ENCODE data around the gene LTA.
A peak's percentile ranks its signal among the peaks of the same experiment; 100 is the strongest.

LTA gene

GRCh38 chr6:31546958-31547726 lies 24.9 kb upstream of the LTA start, which contains the start of gene NFKBIL1:
Gene NFKBIL1, plus strand, starts transcription at chr6:31547608. Its CDS starts 87 bp downstream, at chr6:31547695.
- H3K27me3 ChIP-seq (replicated peaks; ENCODE audit: insufficient read depth, low read length), result no peaks in the 10 kb centered on the region
- H3K4me2 ChIP-seq (ENCODE audit: low read depth, low read length), result peak within 1 kb of the TSS; percentile 67
- peak; percentile 95 for DNase-seq
- peak within 1 kb of the TSS; percentile 42 for H2AFZ ChIP-seq (ENCODE audit: low read length)
- no peaks in the 10 kb centered on the region for H3K9me2 ChIP-seq (replicated peaks; ENCODE audit: insufficient read depth, low read length)
- H3K36me3 ChIP-seq (replicated peaks; ENCODE audit: insufficient read depth, low read length), result no peaks in the 10 kb centered on the region
- no peak for TF ChIP-seq EZH2 (optimal IDR thresholded peaks at IDR 0.05; ENCODE audit: low read depth, low read length)
- no peak for TF ChIP-seq CTCF (IDR thresholded peaks at IDR 0.05; ENCODE audit: low read length)
- TF ChIP-seq EZH2phosphoT487 (IDR thresholded peaks at IDR 0.05; ENCODE audit: low read length), result no peak
- H4K20me1 ChIP-seq (ENCODE audit: insufficient read depth, low read length), result no peaks in the 10 kb centered on the region
- no peaks in the 10 kb centered on the region for H3K9me3 ChIP-seq (replicated peaks; ENCODE audit: insufficient read depth, low read length)
- H3F3A ChIP-seq (ENCODE audit: insufficient read depth, low read length), result 0 out of 2 replicates have a peak, but pooled peaks cover 12% of the 10 kb centered on the region
- H3K4me1 ChIP-seq (ENCODE audit: low read length), result peaks cover 9% of the 10 kb centered on the region
- H3K9ac ChIP-seq (ENCODE audit: low read length), result peak within 1 kb of the TSS; percentile 89
- peak within 1 kb of the TSS; percentile 57 for H3K4me3 ChIP-seq (ENCODE audit: low read length)
- H3K79me2 ChIP-seq (ENCODE audit: low read length), result peaks cover 18% of the 10 kb centered on the region
- peak within 1 kb of the TSS; percentile 36; the same call in 1 of the 2 replicates for H3K27ac ChIP-seq (ENCODE audit: low read length)

GRCh38 chr6:31547727-31548543 lies 24.2 kb upstream of the LTA start:
- no peak for DNase-seq

GRCh38 chr6:31548544-31548873 lies 23.6 kb upstream of the LTA start:
- TF ChIP-seq CTCF (IDR thresholded peaks at IDR 0.05; ENCODE audit: low read length) (no peak), EZH2phosphoT487 (IDR thresholded peaks at IDR 0.05; ENCODE audit: low read length) (no peak), EZH2 (optimal IDR thresholded peaks at IDR 0.05; ENCODE audit: low read depth, low read length) (no peak)
- Histone ChIP-seq H3K79me2 (ENCODE audit: low read length) (peaks cover 6% of the 10 kb centered on the region), H3K9me2 (replicated peaks; ENCODE audit: insufficient read depth, low read length) (no peaks in the 10 kb centered on the region), H3K9me3 (replicated peaks; ENCODE audit: insufficient read depth, low read length) (no peaks in the 10 kb centered on the region), H2AFZ (ENCODE audit: low read length) (no peak overlapping the region), H3K36me3 (replicated peaks; ENCODE audit: insufficient read depth, low read length) (no peaks in the 10 kb centered on the region), H3K27ac (ENCODE audit: low read length) (no peak overlapping the region), H3K4me3 (ENCODE audit: low read length) (no peak overlapping the region), H3K4me2 (ENCODE audit: low read depth, low read length) (peak overlapping the region; percentile 67; the same call in 1 of the 2 replicates), H3F3A (ENCODE audit: insufficient read depth, low read length) (0 out of 2 replicates have a peak, but pooled peaks cover 6% of the 10 kb centered on the region), H3K9ac (ENCODE audit: low read length) (no peak overlapping the region), H3K27me3 (replicated peaks; ENCODE audit: insufficient read depth, low read length) (no peaks in the 10 kb centered on the region), H4K20me1 (ENCODE audit: insufficient read depth, low read length) (no peaks in the 10 kb centered on the region), H3K4me1 (ENCODE audit: low read length) (peaks cover 9% of the 10 kb centered on the region)
- no peak for DNase-seq

More at GRCh38 chr6:31547727-31548543, 24.2 kb upstream of the LTA start:
- Histone ChIP-seq H3K4me2 (ENCODE audit: low read depth, low read length) (peak overlapping the region; percentile 67), H3K27me3 (replicated peaks; ENCODE audit: insufficient read depth, low read length) (no peaks in the 10 kb centered on the region), H3K27ac (ENCODE audit: low read length) (peak overlapping the region; percentile 36; the same call in 1 of the 2 replicates), H3K79me2 (ENCODE audit: low read length) (peaks cover 11% of the 10 kb centered on the region), H3K4me3 (ENCODE audit: low read length) (peak overlapping the region; percentile 57), H3K4me1 (ENCODE audit: low read length) (peaks cover 9% of the 10 kb centered on the region), H3K36me3 (replicated peaks; ENCODE audit: insufficient read depth, low read length) (no peaks in the 10 kb centered on the region), H3F3A (ENCODE audit: insufficient read depth, low read length) (0 out of 2 replicates have a peak, but pooled peaks cover 12% of the 10 kb centered on the region), H3K9me3 (replicated peaks; ENCODE audit: insufficient read depth, low read length) (no peaks in the 10 kb centered on the region), H3K9ac (ENCODE audit: low read length) (peak overlapping the region; percentile 89), H2AFZ (ENCODE audit: low read length) (peak overlapping the region; percentile 42; the same call in 1 of the 2 replicates), H3K9me2 (replicated peaks; ENCODE audit: insufficient read depth, low read length) (no peaks in the 10 kb centered on the region), H4K20me1 (ENCODE audit: insufficient read depth, low read length) (no peaks in the 10 kb centered on the region)
- TF ChIP-seq EZH2 (optimal IDR thresholded peaks at IDR 0.05; ENCODE audit: low read depth, low read length) (no peak), CTCF (IDR thresholded peaks at IDR 0.05; ENCODE audit: low read length) (no peak), EZH2phosphoT487 (IDR thresholded peaks at IDR 0.05; ENCODE audit: low read length) (no peak)
